GM12872 (cell line): ENCODE data around the gene INPP5B.

Experiments used
- TF ChIP-seq, protein P1 (sequence below): IDR thresholded peaks from 3 replicates; pipeline ENCODE4 v1.5.1; 2011; ENCODE audit warnings: low read depth, mild to moderate bottlenecking, low read length, moderate library complexity; ENCODE audit not compliant: insufficient read depth

Gene INPP5B

DNA sequence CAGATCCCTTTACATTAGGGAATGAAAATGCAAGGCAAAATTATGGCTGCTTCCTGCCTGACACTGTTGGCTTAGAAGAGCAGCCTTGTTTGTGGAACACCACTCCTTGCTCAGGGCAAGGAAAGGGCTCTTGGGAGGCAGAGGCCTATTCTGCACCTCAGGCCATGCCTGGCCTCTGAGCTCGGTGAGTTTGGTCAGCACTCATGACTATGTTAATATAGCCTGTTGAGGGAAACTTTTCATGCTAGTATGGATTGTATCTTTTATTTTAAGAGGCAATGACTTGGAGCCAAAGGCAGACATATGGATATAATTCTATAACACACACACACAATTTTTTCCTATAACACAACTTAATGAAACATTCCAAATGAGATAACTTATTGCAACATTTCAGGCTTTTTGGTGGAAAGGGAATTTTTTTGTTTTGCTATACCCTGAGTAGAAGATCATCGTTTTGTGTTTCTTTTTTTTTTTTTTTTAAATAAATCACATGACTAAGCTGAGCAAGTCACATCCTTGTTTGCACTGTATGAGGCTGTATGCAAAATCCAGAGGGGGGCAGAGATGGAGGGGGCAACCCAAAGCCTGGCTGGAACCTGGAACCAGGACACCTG is 133.2 kb downstream of the INPP5B start:
- TF ChIP-seq, protein P1, sequence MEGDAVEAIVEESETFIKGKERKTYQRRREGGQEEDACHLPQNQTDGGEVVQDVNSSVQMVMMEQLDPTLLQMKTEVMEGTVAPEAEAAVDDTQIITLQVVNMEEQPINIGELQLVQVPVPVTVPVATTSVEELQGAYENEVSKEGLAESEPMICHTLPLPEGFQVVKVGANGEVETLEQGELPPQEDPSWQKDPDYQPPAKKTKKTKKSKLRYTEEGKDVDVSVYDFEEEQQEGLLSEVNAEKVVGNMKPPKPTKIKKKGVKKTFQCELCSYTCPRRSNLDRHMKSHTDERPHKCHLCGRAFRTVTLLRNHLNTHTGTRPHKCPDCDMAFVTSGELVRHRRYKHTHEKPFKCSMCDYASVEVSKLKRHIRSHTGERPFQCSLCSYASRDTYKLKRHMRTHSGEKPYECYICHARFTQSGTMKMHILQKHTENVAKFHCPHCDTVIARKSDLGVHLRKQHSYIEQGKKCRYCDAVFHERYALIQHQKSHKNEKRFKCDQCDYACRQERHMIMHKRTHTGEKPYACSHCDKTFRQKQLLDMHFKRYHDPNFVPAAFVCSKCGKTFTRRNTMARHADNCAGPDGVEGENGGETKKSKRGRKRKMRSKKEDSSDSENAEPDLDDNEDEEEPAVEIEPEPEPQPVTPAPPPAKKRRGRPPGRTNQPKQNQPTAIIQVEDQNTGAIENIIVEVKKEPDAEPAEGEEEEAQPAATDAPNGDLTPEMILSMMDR = no peak

DNA sequence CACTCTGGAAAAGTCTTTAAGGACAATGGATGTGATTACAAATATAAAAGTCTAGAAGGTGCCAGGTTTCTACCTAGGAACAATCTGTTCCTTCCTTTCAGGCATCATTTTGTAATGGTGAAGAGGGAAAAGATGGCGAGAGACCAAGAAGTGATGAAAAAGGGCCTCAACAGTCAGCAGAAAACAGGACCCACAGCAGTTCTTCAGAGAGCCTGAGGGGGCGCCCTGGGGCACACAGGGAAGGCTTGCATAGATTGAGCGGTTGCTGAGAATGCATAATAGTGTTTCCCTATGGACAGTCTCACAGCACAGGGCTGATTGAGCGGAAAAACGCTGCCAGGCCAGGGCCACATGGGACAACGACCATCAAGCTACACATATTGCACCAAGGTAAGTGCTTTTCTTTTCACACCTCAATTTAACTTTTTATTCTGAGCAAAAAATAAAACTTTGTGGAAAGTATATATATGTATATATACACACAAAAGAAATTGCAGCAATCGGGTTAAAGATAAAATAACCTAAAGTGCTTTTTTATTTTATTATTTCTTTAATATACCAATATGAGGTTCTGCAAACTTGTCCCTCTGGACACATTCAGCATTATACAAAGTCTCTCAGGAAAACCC is 135.7 kb downstream of the INPP5B start:
- TF ChIP-seq, protein P1 = peak; percentile 96
